ENCODE data around the gene DNAJA4.

- TF ChIP-seq CTCF (IDR thresholded peaks at IDR 0.05; ENCODE audit: low read depth, low read length, poor library complexity, severe bottlenecking) (no peak), EZH2phosphoT487 (IDR thresholded peaks at IDR 0.05; ENCODE audit: borderline replicate concordance, low read length) (no peak)
These were observed 29.8 kb upstream of the DNAJA4 start, which contains the start of gene ACSBG1 for GRCh38 chr15:78234515-78235040.
